Glomerular visceral epithelial cell (primary cell): Measurements from ENCODE around the gene JMJD8.

Experiments
- DNase-seq: peaks from one replicate; pipeline ENCODE4 v3.0.0-alpha.2; 2016; ENCODE audit errors: extremely low spot score

Gene JMJD8

DNA sequence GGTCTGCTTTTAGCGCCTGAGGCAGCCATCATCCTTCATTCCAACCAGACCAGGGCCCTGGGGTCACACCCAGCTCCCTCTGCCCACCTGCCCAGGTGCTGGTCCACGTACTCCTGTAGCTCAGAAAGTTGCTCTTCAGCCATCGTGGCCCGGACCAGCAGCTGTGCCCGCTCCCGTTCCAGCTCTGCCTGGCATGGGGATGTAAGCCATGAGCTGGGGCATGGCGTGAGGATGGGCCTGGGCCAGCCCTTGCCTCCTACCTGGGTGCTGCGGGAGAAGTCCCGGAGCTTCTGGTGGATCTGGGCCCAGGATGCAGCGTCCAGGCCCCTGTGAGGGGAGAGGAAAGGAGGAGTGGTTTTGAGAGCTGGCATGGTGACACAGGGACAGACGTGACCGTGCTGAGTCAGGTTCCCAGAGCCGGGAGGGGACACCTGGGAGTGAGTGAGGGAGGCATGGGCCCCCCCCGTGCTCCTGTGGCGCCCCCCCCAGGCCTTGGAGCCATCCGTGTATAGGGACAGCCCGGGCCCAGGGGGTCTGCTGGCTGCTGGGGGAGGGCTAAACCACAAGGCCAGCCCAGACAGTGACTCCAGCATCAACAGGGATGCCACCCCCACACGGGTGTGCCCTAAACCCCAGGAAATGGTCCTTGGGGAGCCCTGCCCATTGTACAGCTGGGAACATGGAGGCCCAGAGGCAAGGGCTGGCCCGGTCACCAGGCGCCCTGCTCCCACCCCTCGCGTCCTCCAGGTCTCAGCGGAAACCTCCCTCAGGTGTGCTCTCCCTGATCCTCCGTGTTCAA lies 38.9 kb upstream of the JMJD8 start:
- no peak for DNase-seq

DNA sequence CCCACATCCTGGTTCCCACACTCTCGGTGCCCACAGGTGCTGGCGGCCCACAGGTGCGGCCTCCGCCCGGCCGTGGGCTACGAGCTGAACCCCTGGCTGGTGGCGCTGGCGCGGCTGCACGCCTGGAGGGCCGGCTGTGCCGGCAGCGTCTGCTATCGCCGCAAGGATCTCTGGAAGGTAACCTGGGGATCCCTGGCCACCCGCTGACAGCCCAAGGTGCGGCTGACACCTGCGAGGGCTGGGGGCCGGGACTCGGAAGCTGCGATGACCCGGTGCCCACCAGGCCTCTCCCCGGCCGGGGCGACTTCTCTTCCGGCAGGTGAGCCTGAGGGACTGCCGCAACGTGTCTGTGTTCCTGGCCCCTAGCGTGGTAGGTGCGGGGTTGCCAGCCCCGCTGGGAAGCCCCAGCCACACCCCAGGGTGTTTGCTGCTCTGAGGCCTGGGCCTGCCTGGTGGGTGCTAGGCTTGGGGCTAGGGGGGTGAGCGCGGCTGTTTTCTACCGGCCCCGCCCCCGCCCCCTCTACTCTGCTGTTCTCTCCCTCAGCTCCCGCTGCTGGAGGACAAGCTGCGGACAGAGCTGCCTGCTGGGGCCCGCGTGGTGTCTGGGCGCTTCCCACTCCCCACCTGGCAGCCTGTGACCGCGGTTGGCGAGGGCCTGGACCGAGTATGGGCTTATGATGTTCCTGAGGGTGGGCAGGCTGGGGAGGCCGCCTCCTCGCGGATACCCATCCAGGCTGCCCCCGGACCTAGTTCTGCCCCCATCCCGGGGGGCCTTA lies 37.8 kb upstream of the JMJD8 start:
- no peak for DNase-seq

DNA sequence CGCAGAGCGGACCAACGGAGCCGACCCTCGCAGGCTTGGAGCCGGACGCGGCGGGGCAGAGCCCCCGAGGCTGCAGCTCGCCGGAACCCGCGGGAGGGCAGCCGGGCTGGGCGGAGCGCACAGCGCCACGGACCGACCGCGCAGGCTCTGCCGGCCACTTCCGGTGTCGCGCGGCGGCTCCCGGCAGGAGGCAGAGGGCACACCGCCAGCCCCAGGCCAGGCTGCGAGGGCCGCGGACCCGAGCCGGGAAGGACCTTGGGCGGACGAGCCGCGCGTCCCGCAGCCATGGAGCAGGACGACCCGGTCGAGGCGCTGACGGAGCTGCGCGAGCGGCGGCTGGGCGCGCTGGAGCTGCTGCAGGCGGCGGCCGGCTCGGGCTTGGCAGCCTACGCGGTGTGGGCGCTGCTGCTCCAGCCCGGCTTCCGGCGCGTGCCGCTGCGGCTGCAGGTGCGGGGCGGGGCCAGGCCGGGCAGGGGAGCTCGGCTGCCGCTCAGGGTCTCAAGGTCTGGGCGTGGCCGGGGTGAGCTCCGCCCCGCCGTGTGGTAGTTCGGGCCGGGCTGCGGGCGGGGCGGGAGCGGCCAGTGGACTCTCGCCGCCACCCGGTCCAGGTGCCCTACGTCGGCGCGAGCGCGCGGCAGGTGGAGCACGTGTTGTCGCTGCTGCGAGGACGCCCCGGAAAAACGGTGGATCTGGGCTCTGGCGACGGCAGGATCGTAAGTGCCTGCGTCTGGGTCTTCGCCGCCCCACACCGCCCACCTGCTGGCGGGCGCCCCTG lies 37.0 kb upstream of the JMJD8 start, which contains the start of gene ANTKMT:
Gene ANTKMT (plus strand): TSS at position 157 of the 775 bp plus-strand sequence. CDS start 129 bp downstream, at position 286.
- DNase-seq = peak; percentile 84

DNA sequence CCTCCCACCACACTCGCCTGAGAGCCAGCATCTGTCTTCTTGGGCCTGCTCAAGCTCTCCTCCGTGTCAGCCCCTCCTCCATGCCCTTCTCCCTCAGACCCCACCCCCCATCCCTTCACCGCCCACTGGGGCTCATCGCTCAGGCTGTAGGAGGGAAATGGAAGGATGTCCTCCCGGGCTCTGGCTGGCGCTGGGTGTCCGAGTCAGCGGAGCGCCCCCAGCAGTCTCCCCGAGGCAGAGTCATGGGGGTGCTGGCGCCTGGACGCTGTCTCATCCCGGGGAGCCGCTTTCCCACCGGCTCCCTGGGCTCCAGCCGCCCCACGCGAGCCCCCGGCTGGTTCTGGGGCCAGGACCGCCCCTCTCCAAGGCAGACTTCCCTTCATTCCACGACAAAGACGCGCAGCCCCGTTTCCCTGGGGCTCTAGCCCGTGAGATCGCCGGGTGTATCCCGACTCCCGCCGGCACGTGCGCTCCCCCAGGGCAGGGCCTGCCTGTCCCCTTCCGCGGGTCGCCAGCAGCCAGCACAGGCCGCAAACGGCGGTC lies 36.4 kb upstream of the JMJD8 start:
- DNase-seq = peak; percentile 72

DNA sequence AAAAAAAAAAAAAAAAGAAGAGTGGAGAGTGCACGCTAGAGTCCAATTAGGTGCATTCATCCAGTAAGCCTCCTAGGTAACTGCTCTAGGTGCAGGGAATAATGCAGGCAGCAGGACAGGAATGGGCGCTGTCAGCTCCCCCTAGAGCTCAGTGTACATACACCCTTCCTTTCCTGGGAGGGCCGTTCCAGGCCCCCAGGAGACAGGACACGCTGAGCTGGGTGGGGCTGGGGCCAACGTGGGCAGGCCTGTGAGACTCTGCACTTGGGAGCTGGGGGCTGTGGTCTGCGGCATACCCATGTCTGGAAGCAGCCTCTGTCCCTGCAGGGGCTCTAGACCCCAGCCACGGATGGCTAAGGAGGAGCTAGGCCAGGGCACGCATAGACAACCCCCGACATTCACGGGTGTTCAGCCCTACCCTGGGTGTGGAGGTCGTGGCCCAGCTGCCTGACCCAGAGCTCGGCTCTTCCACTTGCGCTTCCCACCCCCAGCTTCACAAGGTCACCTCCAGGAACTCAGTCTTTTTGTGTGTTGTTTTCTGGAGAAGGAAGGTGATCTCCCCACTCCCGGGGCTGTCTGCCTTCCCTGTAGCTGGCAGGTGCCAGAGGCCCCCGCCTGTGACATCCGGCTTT lies 35.8 kb upstream of the JMJD8 start:
- DNase-seq = peak; percentile 43

DNA sequence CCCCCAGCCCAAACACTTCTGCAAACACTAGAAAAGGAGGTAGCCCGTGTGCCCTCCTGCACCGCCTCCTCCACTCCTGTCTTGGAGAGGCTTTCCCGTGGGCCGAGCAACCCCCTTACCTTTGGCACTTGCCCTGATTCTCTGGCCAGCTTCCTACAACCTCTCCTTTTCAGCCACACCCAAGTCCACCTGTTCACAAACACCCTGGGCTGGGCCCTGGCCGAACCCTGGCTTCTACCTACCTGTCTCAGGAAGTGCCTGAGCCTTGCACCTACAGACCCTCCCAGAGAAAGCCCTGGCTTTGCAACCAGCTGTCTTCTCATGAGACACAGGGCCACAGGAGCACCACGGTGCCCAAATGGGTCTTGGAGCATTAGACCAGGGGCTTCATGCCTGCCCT lies 34.8 kb upstream of the JMJD8 start:
- no peak for DNase-seq

DNA sequence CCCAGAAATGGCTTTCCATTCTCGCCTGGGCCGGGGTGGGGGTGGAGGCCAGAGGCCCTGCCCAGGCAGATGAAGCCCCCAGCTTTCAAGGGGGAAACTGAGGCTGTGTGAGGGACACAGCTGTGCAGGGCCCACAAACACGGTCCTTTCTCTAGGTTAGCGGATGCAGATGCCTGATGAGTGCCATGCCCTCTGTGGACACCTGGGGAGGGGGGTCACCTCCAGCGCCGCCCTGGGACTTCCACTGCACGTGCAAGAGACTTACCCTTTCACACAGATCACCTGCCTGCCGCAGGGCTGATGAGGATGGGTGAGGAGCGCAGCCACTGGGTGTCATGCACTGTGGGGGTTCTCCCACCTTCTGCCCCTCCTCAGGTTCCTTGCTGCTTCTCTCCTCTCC lies 34.3 kb upstream of the JMJD8 start:
- no peak for DNase-seq

DNA sequence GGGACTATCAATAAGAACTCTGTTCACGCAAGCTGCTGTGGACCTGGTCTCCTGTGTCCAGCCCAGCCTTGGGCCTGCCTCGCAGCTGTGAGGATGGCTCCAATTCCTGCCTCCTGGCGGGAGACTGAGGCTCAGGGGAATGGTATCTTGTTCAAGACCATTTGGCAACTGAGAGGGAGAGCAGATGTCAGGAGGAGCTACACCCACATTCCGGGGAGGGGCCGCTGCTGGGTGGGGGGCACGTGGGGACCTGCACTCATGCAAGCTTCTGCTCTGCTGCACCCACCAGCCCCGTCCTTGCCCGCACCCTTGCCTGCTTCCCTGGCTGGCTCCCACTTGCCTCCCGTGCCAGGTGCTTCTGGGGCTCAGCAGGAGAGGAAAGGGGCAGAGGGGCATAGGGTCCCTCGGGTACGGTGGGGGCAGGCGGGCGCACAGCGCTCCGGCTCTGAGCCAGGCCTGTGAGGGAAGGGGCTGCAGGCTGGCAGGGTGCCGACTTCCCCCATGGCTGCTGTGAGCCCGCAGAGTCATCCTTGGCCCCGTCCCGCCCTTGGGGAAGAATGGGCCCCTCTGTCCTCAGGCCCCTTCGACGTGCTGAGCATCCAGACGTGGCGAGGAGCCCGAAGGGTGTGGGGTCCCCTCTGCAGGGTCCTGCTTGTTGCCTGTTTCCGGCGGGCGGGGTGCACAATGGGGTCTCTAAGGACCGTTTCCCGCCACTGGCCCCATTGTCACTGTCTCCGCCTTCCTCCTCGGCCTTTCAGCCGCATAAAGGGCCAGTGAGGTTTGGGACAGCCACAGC lies 33.5 kb upstream of the JMJD8 start:
- DNase-seq = no peak

DNA sequence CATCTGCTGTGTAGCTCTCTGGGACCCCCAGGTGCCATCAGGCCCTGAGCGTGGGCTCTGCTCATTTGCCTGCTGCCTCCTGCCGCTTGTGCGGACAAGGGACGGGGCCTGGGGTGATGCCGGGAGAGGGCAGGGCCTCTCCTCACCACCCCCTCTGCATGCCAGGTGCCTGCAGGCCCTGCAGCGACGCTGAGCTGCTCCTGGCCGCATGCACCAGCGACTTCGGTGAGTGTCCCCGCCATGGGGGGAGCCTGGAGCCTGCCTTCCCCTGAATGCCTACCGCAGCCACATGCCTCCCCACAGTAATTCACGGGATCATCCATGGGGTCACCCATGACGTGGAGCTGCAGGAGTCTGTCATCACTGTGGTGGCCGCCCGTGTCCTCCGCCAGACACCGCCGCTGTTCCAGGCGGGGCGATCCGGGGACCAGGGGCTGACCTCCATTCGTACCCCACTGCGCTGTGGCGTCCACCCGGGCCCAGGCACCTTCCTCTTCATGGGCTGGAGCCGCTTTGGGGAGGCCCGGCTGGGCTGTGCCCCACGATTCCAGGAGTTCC lies 32.7 kb upstream of the JMJD8 start:
- no peak for DNase-seq

DNA sequence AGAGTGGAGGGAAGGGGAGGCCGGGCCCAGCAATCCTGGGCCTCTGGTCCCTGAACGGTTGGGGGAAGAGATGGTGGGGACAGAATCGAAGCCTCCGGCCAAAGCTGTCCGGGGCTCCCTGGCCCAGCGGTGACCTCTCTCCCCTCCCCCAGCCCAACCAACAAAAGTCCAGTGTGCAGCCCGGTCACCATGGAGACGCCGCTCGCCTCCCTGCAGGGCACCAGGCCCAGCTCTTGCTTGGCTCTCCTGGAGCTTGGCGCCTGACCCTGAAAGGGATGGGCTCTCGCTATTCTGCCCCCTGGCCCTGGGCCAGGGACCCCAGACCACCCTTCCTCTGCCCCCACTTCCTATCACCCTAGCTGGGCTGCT lies 32.0 kb upstream of the JMJD8 start:
- DNase-seq = no peak

DNA sequence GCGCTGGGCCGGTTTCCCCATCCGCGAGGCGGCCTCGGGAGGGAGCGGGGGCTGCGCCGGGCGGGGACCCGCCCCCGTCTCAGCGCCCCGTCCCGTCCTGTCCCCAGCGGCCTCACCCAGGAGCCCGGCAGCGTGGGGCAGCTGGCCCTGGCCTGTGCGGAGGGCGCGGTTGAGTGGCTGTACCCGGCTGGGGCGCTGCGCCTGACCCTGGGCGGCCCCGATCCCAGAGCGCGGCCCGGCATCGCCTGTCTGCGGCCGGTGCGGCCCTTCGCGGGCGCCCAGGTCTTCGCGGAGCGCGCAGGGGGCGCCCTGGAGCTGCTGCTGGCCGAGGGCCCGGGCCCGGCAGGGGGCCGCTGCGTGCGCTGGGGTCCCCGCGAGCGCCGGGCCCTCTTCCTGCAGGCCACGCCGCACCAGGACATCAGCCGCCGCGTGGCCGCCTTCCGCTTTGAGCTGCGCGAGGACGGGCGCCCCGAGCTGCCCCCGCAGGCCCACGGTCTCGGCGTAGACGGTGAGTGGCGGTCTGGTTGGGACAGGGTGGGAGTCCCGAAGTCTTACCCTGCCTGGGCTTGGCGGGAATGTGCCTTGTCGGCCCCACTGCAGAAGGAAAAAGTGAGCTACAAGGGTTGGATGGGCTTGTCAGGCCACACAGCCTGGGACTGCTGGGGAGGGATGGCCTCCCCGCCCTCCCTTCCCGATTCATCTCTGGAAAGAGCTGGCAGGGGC lies 31.5 kb upstream of the JMJD8 start:
- no peak for DNase-seq

DNA sequence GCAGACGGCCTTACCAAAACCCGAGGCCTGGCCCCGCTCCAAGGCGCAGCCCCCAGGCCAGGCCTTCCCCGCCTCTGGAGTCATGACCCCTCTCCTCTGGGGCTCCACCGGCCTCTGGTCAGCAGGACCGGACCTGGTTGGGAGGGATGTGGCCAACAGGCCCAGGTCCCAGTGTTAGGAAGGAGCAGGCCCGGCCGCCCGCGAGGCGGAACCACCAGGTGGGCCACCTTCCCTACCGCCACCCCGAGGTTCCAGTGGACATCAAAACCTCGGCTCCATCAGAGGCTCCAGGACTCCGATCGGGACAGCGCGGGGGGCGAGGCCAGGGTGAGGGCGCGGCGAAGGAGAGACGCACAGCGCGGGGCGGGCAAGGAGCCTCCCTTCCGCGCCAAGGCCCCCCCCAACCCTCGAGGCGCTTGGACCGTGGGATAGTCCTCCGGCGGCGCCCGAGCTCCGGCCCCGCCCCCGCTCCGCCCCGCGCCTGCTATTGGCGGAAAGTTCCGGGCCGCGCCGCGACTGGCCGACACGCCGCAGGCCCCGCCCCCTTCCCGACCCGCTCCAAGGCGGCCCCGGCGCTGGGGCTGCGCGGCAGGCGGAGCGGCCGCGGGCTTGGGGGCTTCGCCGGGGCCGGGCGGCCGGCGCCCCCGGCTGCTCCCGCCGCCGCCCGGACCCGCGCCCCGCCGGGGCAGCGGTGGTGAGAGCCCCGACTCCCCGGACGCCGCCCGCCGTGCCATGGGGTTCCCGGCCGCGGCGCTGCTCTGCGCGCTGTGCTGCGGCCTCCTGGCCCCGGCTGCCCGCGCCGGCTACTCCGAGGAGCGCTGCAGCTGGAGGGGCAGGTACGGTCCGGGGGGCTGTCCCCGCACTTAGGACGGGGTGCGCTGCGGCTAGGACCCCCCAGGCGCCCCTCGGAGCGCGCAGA lies 30.7 kb upstream of the JMJD8 start, which contains the start of gene METRN:
Gene METRN (plus strand): TSS at position 561 of the 919 bp plus-strand sequence. CDS start 172 bp downstream, at position 733.
- peak; percentile 84 for DNase-seq

DNA sequence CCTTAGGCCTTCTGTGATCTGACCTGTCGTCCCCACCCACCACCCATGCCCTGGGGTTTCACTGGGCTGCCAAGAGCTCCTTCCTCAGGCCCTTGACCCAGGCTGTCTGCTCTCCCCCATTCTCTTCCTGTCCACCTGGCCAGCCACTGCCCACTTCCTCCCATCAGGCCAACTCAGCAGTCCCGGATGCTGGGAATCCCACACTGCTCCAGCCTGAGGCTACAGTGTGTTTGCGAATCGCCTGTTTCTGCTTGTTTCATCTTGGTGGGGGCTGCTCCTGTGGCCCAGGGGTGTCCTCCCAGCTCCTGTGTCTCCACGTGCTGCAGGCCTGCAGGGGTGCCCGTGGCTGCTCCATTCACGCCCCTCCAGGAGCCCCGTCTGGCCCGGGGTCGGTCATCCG lies 29.9 kb upstream of the JMJD8 start:
- DNase-seq = no peak

DNA sequence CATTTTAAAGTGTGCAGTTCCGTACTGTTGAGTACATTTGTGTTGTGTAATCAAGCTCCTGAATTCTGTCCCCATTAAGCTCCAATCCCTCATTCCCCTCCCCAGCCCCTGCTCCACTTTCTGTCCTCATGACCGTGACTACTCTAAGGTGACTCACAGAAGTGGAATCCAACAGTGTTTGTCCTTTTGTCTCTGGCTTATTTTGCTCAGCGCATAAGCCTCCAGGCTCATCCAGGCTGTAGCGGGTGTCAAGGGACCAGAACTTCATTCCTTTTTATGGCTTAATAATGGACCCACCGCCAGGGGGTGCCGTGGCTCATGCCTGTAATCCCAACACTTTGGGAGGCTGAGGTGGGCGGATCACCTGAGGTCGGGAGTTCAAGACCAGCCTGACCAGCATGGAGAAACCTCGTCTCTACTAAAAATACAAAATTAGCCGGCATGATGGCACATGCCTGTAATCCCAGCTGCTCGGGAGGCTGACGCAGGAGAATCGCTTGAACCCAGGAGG lies 28.7 kb upstream of the JMJD8 start:
- peak; percentile 86 for DNase-seq

DNA sequence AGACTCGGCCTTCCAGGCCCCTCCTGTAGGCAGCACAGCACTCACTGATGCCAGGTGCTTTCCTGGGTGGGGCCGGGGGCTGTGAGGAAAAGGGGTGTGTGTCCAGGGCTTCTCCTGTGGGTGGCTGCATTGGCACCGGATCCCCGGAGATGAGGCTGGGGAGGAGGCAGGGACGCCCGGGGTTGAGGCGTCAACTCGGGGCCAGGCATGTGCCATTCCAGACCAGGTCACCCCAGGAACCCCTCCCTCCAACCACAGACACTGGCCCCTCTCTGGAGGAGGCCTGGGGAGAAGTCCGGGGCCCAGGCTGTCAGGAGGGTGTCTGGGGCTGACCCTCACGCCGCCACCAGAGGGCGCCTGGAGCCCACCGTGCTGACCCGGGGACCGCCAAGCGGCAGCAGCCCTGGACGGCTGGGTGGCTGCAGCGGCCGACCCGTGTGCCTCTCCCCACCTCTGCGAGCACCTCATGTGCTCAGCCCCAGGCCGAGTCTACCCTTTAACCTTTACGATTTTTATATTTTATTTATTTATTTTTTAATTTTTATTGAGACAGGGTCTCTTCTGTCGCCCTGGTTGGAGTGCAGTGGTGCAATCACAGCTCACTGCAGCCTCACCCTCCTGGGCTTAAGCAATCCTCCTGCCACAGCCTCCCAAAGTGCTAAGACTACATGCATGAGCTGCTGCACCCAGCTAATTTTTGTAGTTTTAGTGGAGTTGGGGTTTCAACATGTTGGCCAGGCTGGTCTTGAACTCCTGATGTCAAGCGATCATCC lies 27.6 kb upstream of the JMJD8 start:
- DNase-seq = peak; percentile 75

DNA sequence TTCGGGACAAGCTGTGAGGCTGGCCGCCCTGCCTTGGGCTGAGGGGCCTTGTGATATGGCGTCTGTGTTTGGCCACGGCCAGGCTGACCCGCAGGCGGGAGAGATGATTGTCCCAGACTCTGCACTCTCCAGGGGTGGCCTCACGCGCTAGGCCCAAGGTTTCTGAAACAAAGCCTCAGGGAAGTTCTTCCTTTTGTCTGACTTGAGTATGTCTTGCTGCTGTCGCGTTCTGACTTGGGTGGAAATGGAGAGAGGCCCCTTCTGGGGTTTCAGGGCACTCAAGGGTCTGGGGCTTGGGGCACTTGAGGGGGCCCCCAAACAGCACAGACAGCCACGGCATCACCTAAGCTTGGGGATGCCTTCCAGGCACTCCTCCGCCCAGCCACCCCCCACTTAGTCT lies 26.9 kb upstream of the JMJD8 start:
- DNase-seq = no peak

DNA sequence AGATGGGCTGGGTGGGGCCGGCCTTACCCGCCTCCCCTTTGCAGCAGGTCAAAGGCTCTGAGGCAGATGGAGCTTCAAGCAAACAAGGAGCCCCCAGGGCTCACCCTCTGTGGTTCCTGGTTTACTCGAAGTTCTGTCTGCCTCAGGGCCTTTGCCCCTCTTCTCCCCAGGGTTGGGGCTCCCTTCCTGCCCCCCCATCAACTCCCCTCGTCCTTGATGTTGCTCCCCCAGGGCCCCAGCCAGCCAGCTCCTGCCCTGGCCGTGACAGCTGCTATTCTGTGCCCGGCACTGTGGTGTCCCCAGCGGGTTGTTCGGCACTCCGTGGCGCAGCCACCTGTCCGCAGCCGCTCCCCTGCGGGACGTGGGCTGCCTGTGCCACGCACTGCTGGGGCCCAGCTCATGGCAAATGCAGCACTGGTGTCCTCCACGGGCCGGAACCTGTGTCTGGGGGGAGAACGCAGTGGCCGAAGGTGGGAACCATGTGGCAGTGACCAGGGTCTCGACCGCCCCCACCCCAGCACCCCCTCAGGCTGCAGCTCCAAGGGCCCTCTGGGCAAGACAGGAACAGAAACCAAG lies 26.5 kb upstream of the JMJD8 start:
- no peak for DNase-seq
